Left renal cortex interstitium (tissue), 4 donors: ENCODE measurements around the gene ELOVL6. TPM values are rescaled to one million over a fixed set of nuclear protein-coding genes. Genes with fewer than 3 reads are reported as not detected.
"Not testable (repeated sequence)": the region's sequence is repeated elsewhere in the genome, so short reads cannot be mapped to it uniquely, and the experiment has no call there.

Experiments used
- DNase-seq, 4 donors: peaks; one replicate each; pipeline ENCODE4 v3.0.0-alpha.2; 2013; ENCODE audit warnings: low read depth in 4 of 4, low spot score in 2 of 4, missing footprints in 1 of 4
- polyA plus RNA-seq, 4 donors: library from polyadenylated mRNA; unstranded; fragments of 120-200 nt; gene quantifications; one replicate each; pipeline ENCODE4 v1.2.1, GENCODE V29; 2013; ENCODE audit not compliant: insufficient read length in 4 of 4

The ELOVL6 gene
- polyA plus RNA-seq, 4 donors = 27.3 to 33.2 (median 30.5) TPM

- no peak for DNase-seq
Measured at GRCh38 chr4:110085131-110085530, 113.3 kb downstream of the ELOVL6 start.

- DNase-seq = no peak
Measured at GRCh38 chr4:110084154-110084553, 114.3 kb downstream of the ELOVL6 start.

GRCh38 chr4:110078148-110078547 is 120.3 kb downstream of the ELOVL6 start:
- not testable (repeated sequence) for DNase-seq

- DNase-seq = not testable (repeated sequence)
Measured at GRCh38 chr4:110076828-110077227, 121.6 kb downstream of the ELOVL6 start.

- DNase-seq = no peak
Measured at GRCh38 chr4:110075891-110076290, 122.5 kb downstream of the ELOVL6 start.

- DNase-seq = no peak
Measured at GRCh38 chr4:110075083-110075738, 123.2 kb downstream of the ELOVL6 start.

- DNase-seq = no peak
Measured at GRCh38 chr4:110074570-110074969, 123.8 kb downstream of the ELOVL6 start.

- DNase-seq = no peak
Measured at GRCh38 chr4:110073053-110073845, 125.2 kb downstream of the ELOVL6 start.

- no peak for DNase-seq
Measured at GRCh38 chr4:110071466-110071865, 126.9 kb downstream of the ELOVL6 start.

GRCh38 chr4:110068248-110068647 is 130.2 kb downstream of the ELOVL6 start:
- no peak for DNase-seq

GRCh38 chr4:110064934-110065333 is 133.5 kb downstream of the ELOVL6 start:
- no peak for DNase-seq

- no peak for DNase-seq
Measured at GRCh38 chr4:110064295-110064694, 134.1 kb downstream of the ELOVL6 start.

GRCh38 chr4:110062166-110062565 is 136.2 kb downstream of the ELOVL6 start:
- no peak for DNase-seq

- DNase-seq = no peak
Measured at GRCh38 chr4:110061076-110061475, 137.3 kb downstream of the ELOVL6 start.

- DNase-seq = no peak
Measured at GRCh38 chr4:110059556-110060191, 138.7 kb downstream of the ELOVL6 start.

- DNase-seq = no peak
Measured at GRCh38 chr4:110058677-110059076, 139.7 kb downstream of the ELOVL6 start.

- no peak for DNase-seq
Measured at GRCh38 chr4:110055158-110055768, 143.2 kb downstream of the ELOVL6 start.

GRCh38 chr4:110049951-110050925 is 148.2 kb downstream of the ELOVL6 start:
- DNase-seq = no peak

GRCh38 chr4:110046588-110047049 is 151.8 kb downstream of the ELOVL6 start:
- no peak for DNase-seq
